OCI-LY3 (cell line): ENCODE results near the gene COL3A1.

Experiments
- H2AFZ ChIP-seq: fragments of 200-600, 300-600 bp; shearing (Covaris generic); 2 replicates; pipeline ENCODE4 v1.6.0; 2014; ENCODE audit warnings: antibody characterized with exemption, low read depth, low read length
- H3K27ac ChIP-seq: fragments of 200-600, 300-600 bp; sonication (generic); 2 replicates; pipeline ENCODE4 v1.5.1; 2014; ENCODE audit warnings: mild to moderate bottlenecking, low read length, moderate library complexity, mixed read lengths
- H3K27me3 ChIP-seq: fragments of 200-600, 300-600 bp; sonication (generic); 2 replicates; pipeline ENCODE4 v1.6.1; 2014; ENCODE audit warnings: low read depth, low read length, mixed read lengths
- H3K36me3 ChIP-seq: fragments of 200-600, 300-600 bp; sonication (generic); replicated peaks from 2 replicates; pipeline ENCODE3; 2014; ENCODE audit warnings: low read depth, low read length, mixed read lengths
- H3K4me1 ChIP-seq: fragments of 300-600, 200-600 bp; sonication (generic); 2 replicates; pipeline ENCODE4 v1.6.1; 2014; ENCODE audit warnings: low read length, mixed read lengths
- H3K4me2 ChIP-seq: fragments of 200-600, 300-600 bp; sonication (generic); 2 replicates; pipeline ENCODE4 v1.6.1; 2014; ENCODE audit warnings: low read length, mixed read lengths
- H3K4me3 ChIP-seq: fragments of 300-600, 200-600 bp; sonication (generic); 2 replicates; pipeline ENCODE4 v1.5.1; 2014; ENCODE audit warnings: antibody characterized with exemption, mild to moderate bottlenecking, low read length, moderate library complexity
- H3K79me2 ChIP-seq: fragments of 300-600, 200-600 bp; shearing (Covaris generic); 2 replicates; pipeline ENCODE4 v1.6.1; 2014; ENCODE audit warnings: mild to moderate bottlenecking, low read length, mixed read lengths
- H3K9ac ChIP-seq: fragments of 300-600, 200-600 bp; shearing (Covaris generic); 2 replicates; pipeline ENCODE4 v1.6.0; 2014; ENCODE audit warnings: mild to moderate bottlenecking, low read length, moderate library complexity
- H3K9me3 ChIP-seq: fragments of 200-600, 300-600 bp; shearing (Covaris generic); 2 replicates; pipeline ENCODE4 v1.6.1; 2014; ENCODE audit warnings: low read length, mixed read lengths; ENCODE audit not compliant: insufficient read depth
- H4K20me1 ChIP-seq: fragments of 200-600, 300-600 bp; sonication (generic); 2 replicates; pipeline ENCODE4 v1.6.1; 2016; ENCODE audit warnings: low read length, mixed read lengths; ENCODE audit not compliant: insufficient read depth
- CTCF ChIP-seq: fragments of 200-600, 300-600 bp; sonication (generic); IDR thresholded peaks from 2 replicates; pipeline ENCODE4 v1.5.1; 2014; ENCODE audit warnings: antibody characterized with exemption, low read length, low read depth
- EZH2phosphoT487 ChIP-seq: fragments of 200-600 bp; shearing (Covaris generic); IDR thresholded peaks from 2 replicates; pipeline ENCODE4 v1.6.1; 2018; ENCODE audit warnings: antibody characterized with exemption, mixed run types, low read depth

Gene COL3A1

DNA sequence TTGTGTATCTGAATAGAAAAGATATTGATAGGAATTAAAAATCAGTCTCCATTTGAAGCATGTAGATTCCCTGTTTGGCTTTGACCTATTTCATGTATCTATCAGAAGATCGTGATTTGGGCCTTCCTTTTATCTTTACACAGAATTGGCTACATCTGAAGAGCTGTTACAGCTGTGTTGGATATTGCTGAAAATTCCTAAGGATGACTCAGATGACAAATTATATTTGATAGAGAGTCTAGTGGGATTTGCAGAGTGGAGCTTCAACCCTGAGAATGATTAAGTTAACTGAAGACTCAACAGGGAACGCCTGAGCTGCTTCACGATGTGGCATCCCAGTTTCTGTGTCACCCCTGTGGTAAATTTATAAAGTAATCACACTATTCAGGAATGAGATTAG, 4.9 kb upstream of the COL3A1 start:
- Histone ChIP-seq H3K4me3 (no peak overlapping the region), H4K20me1 (no peaks in the 10 kb centered on the region), H3K79me2 (no peaks in the 10 kb centered on the region), H3K4me2 (no peak overlapping the region), H3K36me3 (no peaks in the 10 kb centered on the region), H3K9me3 (no peaks in the 10 kb centered on the region), H3K27ac (no peak overlapping the region), H2AFZ (peak overlapping the region; percentile 57), H3K27me3 (no peaks in the 10 kb centered on the region), H3K9ac (no peak overlapping the region), H3K4me1 (no peaks in the 10 kb centered on the region)
- no peak for TF ChIP-seq CTCF
- TF ChIP-seq EZH2phosphoT487: no peak

GRCh38 chr2:188969651-188970050, 4.5 kb upstream of the COL3A1 start:
- Histone ChIP-seq H3K9me3 (no peaks in the 10 kb centered on the region), H4K20me1 (no peaks in the 10 kb centered on the region), H3K36me3 (no peaks in the 10 kb centered on the region), H3K27ac (no peak overlapping the region), H3K9ac (no peak overlapping the region), H2AFZ (no peak overlapping the region), H3K4me3 (no peak overlapping the region), H3K79me2 (no peaks in the 10 kb centered on the region), H3K27me3 (no peaks in the 10 kb centered on the region), H3K4me2 (no peak overlapping the region), H3K4me1 (no peaks in the 10 kb centered on the region)
- no peak for TF ChIP-seq EZH2phosphoT487
- TF ChIP-seq CTCF: no peak

GRCh38 chr2:188970211-188970610, 4.0 kb upstream of the COL3A1 start:
- Histone ChIP-seq H3K4me3 (no peak overlapping the region), H3K27me3 (no peaks in the 10 kb centered on the region), H3K9ac (no peak overlapping the region), H2AFZ (no peak overlapping the region), H3K9me3 (no peaks in the 10 kb centered on the region), H3K4me1 (no peaks in the 10 kb centered on the region), H3K27ac (no peak overlapping the region), H3K79me2 (no peaks in the 10 kb centered on the region), H3K36me3 (no peaks in the 10 kb centered on the region), H3K4me2 (no peak overlapping the region), H4K20me1 (no peaks in the 10 kb centered on the region)
- TF ChIP-seq EZH2phosphoT487: no peak
- TF ChIP-seq CTCF: no peak

- Histone ChIP-seq H3K27me3 (no peaks in the 10 kb centered on the region), H3K79me2 (no peaks in the 10 kb centered on the region), H3K27ac (no peak overlapping the region), H2AFZ (no peak overlapping the region), H3K9me3 (no peaks in the 10 kb centered on the region), H3K4me2 (no peak overlapping the region), H3K36me3 (no peaks in the 10 kb centered on the region), H3K4me1 (peaks cover 3% of the 10 kb centered on the region), H3K4me3 (no peak overlapping the region), H4K20me1 (no peaks in the 10 kb centered on the region), H3K9ac (no peak overlapping the region)
- TF ChIP-seq EZH2phosphoT487: no peak
- no peak for TF ChIP-seq CTCF
These were observed 2.7 kb upstream of the COL3A1 start for GRCh38 chr2:188971432-188971861.
